DND-41 (cell line): ENCODE measurements around the gene GOLGA6A.

Source experiments
- CTCF ChIP-seq: IDR thresholded peaks from 2 replicates; pipeline ENCODE4 v1.5.1; 2012; ENCODE audit warnings: borderline replicate concordance, low read length, moderate library complexity, mild to moderate bottlenecking; ENCODE audit not compliant: poor library complexity, severe bottlenecking; ENCODE audit errors: extremely low read depth
- EZH2 ChIP-seq: IDR thresholded peaks from 3 replicates; pipeline ENCODE4 v1.6.1; 2012; ENCODE audit warnings: borderline replicate concordance, low read depth, mild to moderate bottlenecking, moderate library complexity, low read length, inconsistent platforms; ENCODE audit not compliant: severe bottlenecking

DNA sequence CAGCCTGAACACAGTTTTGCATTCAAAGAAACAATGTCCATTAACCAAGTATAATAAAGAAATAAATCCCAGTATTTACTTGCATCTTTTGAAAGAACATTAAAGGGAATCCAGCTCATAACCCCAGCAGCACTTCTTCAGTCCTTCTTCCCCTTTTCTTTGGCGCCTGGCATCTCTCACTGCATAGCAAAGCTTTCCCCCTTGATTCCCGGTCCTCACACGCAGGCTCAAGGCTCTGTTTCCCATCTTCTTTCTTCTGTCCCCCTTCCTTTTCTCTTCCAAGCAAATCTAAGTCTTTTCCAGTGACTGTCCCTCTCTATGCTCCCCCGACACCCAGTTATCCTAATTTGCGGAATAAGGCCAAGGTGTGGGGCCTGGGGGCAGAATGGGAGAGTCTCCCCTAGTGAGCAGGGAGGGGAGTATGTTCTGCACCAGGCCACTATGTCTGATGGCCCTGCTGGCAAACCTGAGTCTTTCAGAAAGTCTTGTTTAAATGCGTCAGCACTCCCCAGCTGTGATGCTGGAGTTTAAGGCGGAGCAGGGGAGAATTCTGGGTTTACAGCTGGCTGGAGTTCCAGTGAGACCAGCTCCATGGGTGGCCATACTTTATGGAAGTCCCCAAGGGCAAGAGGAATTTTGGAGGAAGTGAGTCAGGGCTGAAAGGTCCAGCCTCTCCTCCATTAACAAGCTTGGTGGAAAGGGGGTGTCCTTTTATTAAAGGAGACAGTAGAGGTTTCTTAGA is 42.1 kb downstream of the GOLGA6A start:
- TF ChIP-seq CTCF, result no peak
- TF ChIP-seq EZH2, result no peak
